ENCODE measurements around the gene PRKAR1B. TPM values are rescaled to one million over a fixed set of nuclear protein-coding genes. Genes with fewer than 3 reads are reported as not detected.

The PRKAR1B gene
- total RNA-seq, 4 donors from 2014 or later = 8.2 to 12.3 (median 10.5) TPM

DNA sequence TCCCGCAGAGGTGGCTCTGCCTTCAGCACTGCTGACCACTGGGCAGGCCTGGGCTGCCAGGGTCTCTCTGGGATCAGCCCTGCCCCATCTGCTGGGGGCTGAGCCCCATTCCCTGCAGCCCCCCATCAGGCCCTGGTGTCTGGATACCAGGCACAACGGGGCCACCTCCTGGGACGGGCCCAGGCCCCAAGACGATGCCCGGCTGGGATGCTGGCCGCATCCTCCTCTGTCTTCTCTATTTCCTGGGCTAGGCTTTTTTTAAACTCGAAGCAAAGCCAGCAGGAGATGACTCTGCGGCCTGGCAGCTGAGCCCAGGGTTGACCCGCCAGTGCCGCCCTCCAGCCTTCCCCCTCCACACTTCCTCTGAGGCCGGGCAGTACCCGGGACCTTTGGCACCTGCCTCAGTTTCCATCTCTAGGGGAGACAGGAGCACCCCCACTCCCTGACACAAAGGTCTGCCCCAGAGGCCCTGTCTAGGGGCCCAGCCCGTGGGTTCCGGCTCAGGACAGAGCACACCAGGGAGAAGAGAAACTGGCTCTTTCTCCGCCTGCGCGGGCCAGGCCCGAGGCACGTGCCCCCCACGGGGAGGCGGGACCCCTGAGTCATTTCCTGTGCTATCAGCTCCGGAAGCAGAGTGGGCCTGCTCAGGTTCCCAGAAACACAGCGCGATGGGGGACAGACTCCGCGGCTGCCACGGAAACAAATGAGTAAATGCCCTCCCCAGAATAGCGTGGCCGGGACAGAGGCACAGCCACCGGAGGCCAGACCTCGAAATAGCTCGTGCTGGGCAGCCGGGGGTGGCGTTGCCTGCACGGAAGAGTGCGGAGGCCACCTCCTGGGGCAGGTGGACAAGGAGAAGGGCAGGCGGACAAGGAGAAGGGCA, 122.8 kb downstream of the PRKAR1B start:
- TF ChIP-seq POLR2A (IDR thresholded peaks at IDR 0.05) (peak in 1 of 2 donors; percentile 24), EP300 (IDR thresholded peaks at IDR 0.05) (no peak), POLR2AphosphoS5 (IDR thresholded peaks at IDR 0.05) (peak; percentile 36 to 78 (median 75))
- DNase-seq (ENCODE audit: low spot score in 2 of 2) = peak; percentile 87 to 89
- peak overlapping the region; percentile 82 for H3K27ac ChIP-seq
- no peaks in the 10 kb centered on the region for H3K9me3 ChIP-seq
- peak overlapping the region; percentile 3 for H3K4me3 ChIP-seq
- peaks cover 40% of the 10 kb centered on the region for H3K4me1 ChIP-seq
- no peaks in the 10 kb centered on the region for H3K27me3 ChIP-seq
- H3K36me3 ChIP-seq = peaks cover 7% of the 10 kb centered on the region
- WGBS = 60% methylated on average over 23 of the region's 37 CpGs

DNA sequence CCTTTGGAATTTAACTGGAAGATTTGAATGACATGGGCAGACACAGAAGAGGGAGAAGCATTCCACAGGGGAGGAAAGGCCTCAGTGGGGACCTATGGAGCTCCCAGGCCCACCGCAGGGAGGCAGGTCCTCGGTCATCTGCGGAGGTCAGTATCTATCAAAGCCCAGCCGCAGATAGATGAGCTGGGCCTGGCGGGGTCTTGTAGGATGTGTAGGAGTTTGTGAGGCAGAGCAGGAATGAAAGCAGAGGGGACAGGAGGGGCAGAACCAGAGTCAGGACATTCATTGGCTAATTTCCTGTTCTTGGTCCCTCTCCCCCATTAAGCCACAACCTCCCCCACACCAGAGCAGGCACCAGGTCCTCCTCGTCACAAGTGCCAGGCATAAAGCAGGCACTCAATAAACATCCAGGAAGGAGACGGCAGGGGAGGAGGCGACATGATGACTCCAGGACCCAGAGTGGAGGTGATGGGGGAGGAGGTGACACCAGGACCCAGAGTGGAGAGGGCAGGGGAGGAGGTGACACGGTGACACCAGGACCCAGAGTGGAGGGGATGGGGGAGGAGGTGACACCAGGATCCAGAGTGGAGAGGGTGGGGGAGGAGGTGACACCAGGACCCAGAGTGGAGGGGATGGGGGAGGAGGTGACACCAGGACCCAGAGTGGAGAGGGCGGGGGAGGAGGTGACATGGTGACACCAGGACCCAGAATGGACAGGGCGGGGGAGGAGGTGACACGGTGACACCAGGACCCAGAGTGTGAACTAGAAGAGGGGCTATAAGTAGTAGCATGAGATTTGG, 123.7 kb downstream of the PRKAR1B start:
- H3K27me3 ChIP-seq = no peaks in the 10 kb centered on the region
- H3K4me1 ChIP-seq = peaks cover 40% of the 10 kb centered on the region
- no peak overlapping the region for H3K4me3 ChIP-seq
- no peaks in the 10 kb centered on the region for H3K9me3 ChIP-seq
- peaks cover 7% of the 10 kb centered on the region for H3K36me3 ChIP-seq
- WGBS = 87% methylated on average over 12 of the region's 12 CpGs
- H3K27ac ChIP-seq = peak overlapping the region; percentile 82
- peak in 1 of 2 donors; percentile 55 for DNase-seq (ENCODE audit: low spot score in 2 of 2)
- TF ChIP-seq EP300 (IDR thresholded peaks at IDR 0.05) (no peak), POLR2A (IDR thresholded peaks at IDR 0.05) (no peak)

DNA sequence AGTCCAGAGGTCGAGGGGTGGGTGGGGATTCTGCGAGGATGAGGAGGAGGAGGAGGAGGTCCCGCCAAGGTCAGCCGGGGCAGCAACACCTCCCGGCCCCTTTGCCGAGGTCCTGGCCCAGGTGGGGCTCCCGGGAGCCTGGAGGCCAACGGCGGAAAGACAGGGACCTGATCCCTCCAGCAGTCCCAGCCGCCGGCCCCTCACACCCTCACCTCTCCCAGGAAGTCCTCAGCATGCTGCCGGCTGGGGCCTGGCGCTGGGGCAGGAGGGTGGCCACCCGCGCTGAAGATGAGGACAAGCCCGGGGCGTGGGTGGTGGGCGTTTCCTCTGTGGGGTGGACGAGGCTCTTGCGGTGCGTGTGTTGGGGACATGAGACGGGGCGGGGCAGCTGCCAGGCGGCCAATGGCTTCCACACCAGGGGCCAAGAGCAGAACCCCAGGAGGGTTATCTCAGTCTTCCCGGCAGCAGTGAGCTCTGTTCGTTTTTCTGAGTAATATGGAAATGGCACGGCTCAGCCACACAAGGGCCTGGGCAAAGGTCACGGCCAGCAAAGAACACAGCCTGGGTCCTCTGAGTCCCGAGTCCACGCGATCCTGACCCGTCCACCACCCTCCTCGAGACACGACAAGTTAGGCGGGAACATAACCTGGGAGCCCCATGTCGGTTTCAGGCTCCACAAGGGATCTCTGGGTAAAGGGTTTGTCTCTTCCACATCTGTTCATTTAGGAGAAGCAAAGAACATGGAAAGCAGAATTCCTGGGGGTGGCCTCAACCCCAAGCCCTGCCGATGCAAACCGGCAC, 124.5 kb downstream of the PRKAR1B start:
- no peak for TF ChIP-seq EP300 (IDR thresholded peaks at IDR 0.05)
- peak in 1 of 2 donors; percentile 69 for DNase-seq (ENCODE audit: low spot score in 2 of 2)
- Histone ChIP-seq H3K36me3 (peaks cover 7% of the 10 kb centered on the region), H3K4me3 (peak overlapping the region; percentile 12), H3K27ac (peak overlapping the region; percentile 82), H3K4me1 (peaks cover 38% of the 10 kb centered on the region), H3K27me3 (no peaks in the 10 kb centered on the region), H3K9me3 (no peaks in the 10 kb centered on the region)
- 63% methylated on average over 18 of the region's 38 CpGs for WGBS

DNA sequence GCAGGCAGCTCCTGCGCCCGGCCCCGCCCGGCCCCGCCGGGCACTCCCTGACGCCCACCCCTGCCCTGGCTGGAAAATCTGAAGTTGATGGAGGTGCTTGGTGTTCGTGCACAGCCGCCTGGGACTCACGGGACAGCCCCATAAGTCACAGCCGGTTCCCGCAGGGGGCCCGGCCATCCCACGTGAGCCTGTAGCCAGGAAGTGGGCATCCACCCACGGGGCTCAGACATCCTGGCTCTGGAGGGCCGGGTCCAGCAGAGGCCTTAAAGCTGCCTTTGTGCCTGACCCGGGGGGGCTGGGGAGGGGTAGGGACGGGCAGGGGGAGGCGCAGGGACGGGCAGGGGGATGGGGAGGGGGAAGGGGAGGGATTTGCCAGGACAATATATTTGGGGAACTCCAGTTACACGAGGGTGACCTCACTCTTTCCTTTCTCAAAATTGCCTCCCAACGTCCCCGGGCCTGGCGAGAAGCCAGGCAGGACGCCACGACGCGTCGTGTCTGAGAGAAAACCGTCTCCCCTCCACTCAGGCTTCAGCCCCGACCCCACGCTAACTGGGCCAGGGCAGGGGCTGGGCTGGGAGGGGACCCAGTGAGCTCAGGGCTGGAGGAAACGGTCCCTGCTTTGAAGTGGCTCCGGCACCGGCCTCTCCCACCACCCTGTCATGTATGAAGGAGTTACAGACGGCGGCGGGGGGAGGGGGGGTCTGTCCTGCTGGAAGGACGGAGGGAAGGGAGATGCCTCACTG, 125.3 kb downstream of the PRKAR1B start:
- H3K4me1 ChIP-seq = peaks cover 38% of the 10 kb centered on the region
- WGBS = 40% methylated on average over 22 of the region's 39 CpGs
- peak overlapping the region; percentile 82 for H3K27ac ChIP-seq
- peak overlapping the region; percentile 12 for H3K4me3 ChIP-seq
- TF ChIP-seq POLR2AphosphoS5 (IDR thresholded peaks at IDR 0.05) = no peak
- TF ChIP-seq POLR2A (IDR thresholded peaks at IDR 0.05) = no peak
- TF ChIP-seq, protein P1, sequence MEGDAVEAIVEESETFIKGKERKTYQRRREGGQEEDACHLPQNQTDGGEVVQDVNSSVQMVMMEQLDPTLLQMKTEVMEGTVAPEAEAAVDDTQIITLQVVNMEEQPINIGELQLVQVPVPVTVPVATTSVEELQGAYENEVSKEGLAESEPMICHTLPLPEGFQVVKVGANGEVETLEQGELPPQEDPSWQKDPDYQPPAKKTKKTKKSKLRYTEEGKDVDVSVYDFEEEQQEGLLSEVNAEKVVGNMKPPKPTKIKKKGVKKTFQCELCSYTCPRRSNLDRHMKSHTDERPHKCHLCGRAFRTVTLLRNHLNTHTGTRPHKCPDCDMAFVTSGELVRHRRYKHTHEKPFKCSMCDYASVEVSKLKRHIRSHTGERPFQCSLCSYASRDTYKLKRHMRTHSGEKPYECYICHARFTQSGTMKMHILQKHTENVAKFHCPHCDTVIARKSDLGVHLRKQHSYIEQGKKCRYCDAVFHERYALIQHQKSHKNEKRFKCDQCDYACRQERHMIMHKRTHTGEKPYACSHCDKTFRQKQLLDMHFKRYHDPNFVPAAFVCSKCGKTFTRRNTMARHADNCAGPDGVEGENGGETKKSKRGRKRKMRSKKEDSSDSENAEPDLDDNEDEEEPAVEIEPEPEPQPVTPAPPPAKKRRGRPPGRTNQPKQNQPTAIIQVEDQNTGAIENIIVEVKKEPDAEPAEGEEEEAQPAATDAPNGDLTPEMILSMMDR (IDR thresholded peaks at IDR 0.05) = no peak
- TF ChIP-seq EP300 (IDR thresholded peaks at IDR 0.05) = no peak
- no peaks in the 10 kb centered on the region for H3K27me3 ChIP-seq
- peak in 1 of 2 donors; percentile 80 for DNase-seq (ENCODE audit: low spot score in 2 of 2)
- H3K9me3 ChIP-seq = no peaks in the 10 kb centered on the region
- peaks cover 7% of the 10 kb centered on the region for H3K36me3 ChIP-seq

DNA sequence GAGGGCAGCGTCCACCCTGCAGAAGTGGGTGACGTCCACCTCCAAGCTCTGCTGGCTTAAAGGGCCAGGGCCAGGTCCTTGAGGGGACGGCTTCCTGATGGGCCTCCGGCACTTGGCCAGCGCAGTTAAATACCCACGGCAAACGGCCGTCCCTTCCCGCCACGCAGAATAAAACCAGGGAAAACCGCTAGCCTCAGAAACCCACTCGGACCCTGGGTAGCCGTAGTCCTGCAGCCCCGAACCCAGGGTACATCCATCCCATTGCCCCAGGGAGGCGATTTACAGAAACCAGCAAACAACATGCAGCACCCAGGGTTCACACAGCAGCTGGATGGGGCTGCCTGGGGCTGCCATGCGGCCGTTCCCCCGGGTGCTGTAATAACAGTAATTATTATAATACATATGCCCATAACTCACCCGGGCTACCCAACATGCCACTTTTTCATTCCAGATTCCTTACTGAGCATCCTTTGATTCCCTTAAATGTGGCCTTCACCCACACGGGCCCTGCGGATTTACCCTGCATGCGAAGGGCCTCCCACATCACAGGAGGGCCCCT, 126.0 kb downstream of the PRKAR1B start:
- H3K9me3 ChIP-seq = no peaks in the 10 kb centered on the region
- peak in 1 of 2 donors; percentile 52 for DNase-seq (ENCODE audit: low spot score in 2 of 2)
- H3K27me3 ChIP-seq = no peaks in the 10 kb centered on the region
- WGBS = 70% methylated on average over 11 of the region's 22 CpGs
- H3K4me1 ChIP-seq = peaks cover 38% of the 10 kb centered on the region
- peak overlapping the region; percentile 12 for H3K4me3 ChIP-seq
- TF ChIP-seq EP300 (IDR thresholded peaks at IDR 0.05) (no peak), POLR2AphosphoS5 (IDR thresholded peaks at IDR 0.05) (no peak), POLR2A (IDR thresholded peaks at IDR 0.05) (no peak)
- TF ChIP-seq, protein P1 (IDR thresholded peaks at IDR 0.05) = no peak
- peaks cover 7% of the 10 kb centered on the region for H3K36me3 ChIP-seq
- peak overlapping the region; percentile 82 for H3K27ac ChIP-seq
